ENCODE data around the gene NFATC2.

- TF ChIP-seq CTCF (IDR thresholded peaks at IDR 0.05; ENCODE audit: low read depth, low read length, poor library complexity, severe bottlenecking) (no peak), EZH2phosphoT487 (IDR thresholded peaks at IDR 0.05; ENCODE audit: borderline replicate concordance, low read length) (no peak)
Measured at GRCh38 chr20:51591871-51592270, 49.4 kb upstream of the NFATC2 start.

Data from DOHH2 (cell line).